PC-3 (cell line): ENCODE data around the gene LMAN1. TPM values are rescaled to one million over a fixed set of nuclear protein-coding genes. Genes with fewer than 3 reads are reported as not detected.

Experiments
- ATAC-seq: fragments of 200-7000 bp; cut with Tn5 transposase; 2 replicates; pipeline ENCODE4 v1.9.1; 2020; ENCODE audit warnings: mild to moderate bottlenecking, moderate library complexity
- BruUV-seq: library from RNA; stranded (reverse); fragments of 400-500 nt; replicated peaks from 2 replicates; lab custom pipeline; 2021; lab: Mats Ljungman, UMichigan
- CTCF ChIA-PET: fragments of 300-600 bp; sonication (Branson Sonifier 250); formaldehyde crosslinking; loops from one replicate; lab custom pipeline; 2022; ENCODE audit warnings: antibody characterized with exemption; lab: Charles Lee
- POLR2A ChIA-PET: fragments of 300-600 bp; sonication (Branson Sonifier 250); formaldehyde crosslinking; loops from one replicate; lab custom pipeline; 2022; ENCODE audit warnings: antibody characterized with exemption; ENCODE audit not compliant: unreplicated experiment; lab: Charles Lee
- DNase-seq: peaks from one replicate; pipeline ENCODE4 v3.0.0-alpha.2; 2015
- H2AFZ ChIP-seq: fragments of 300-600 bp; sonication (generic); 2 replicates; pipeline ENCODE4 v1.6.0; 2016; ENCODE audit warnings: antibody characterized with exemption, low read length
- H3F3A ChIP-seq: fragments of 300-600 bp; sonication (generic); one replicate; pipeline ENCODE4 v1.6.0; 2017; ENCODE audit warnings: antibody characterized with exemption, low read length, control low read depth, mild to moderate bottlenecking; ENCODE audit not compliant: unreplicated experiment
- H3K27ac ChIP-seq: fragments of 300-600 bp; sonication (generic); 2 replicates; pipeline ENCODE4 v1.5.1; 2016; ENCODE audit warnings: mild to moderate bottlenecking, low read length
- H3K27me3 ChIP-seq: fragments of 300-600 bp; sonication (generic); 2 replicates; pipeline ENCODE4 v1.6.1; 2016; ENCODE audit warnings: low read length, mixed read lengths
- H3K36me3 ChIP-seq: fragments of 300-600 bp; sonication (generic); 2 replicates; pipeline ENCODE4 v1.6.1; 2016; ENCODE audit warnings: low read depth, mixed run types, low read length, mixed read lengths
- H3K4me1 ChIP-seq: fragments of 300-600 bp; sonication (generic); 2 replicates; pipeline ENCODE4 v1.5.1; 2016; ENCODE audit warnings: low read length; ENCODE audit not compliant: insufficient read depth
- H3K4me2 ChIP-seq: fragments of 300-600 bp; sonication (generic); 2 replicates; pipeline ENCODE4 v1.6.0; 2016; ENCODE audit warnings: low read length
- H3K4me3 ChIP-seq: fragments of 300-600 bp; sonication (generic); 2 replicates; pipeline ENCODE4 v1.5.1; 2016; ENCODE audit warnings: mild to moderate bottlenecking, low read length, mixed read lengths
- H3K79me2 ChIP-seq: fragments of 300-600 bp; sonication (generic); 2 replicates; pipeline ENCODE4 v1.6.1; 2017; ENCODE audit warnings: low read length, mixed read lengths
- H3K9ac ChIP-seq: fragments of 300-600 bp; sonication (generic); 2 replicates; pipeline ENCODE4 v1.6.0; 2016; ENCODE audit warnings: mild to moderate bottlenecking, low read length
- H3K9me2 ChIP-seq: fragments of 300-600 bp; sonication (generic); replicated peaks from 2 replicates; pipeline ENCODE4 v1.6.1; 2016; ENCODE audit warnings: mixed run types, low read length, mixed read lengths
- H3K9me3 ChIP-seq: fragments of 300-600 bp; sonication (generic); 2 replicates; pipeline ENCODE4 v1.6.1; 2016; ENCODE audit warnings: low read length, mixed read lengths
- H4K20me1 ChIP-seq: fragments of 300-600 bp; sonication (generic); 2 replicates; pipeline ENCODE4 v1.6.1; 2016; ENCODE audit warnings: low read length, mixed read lengths
- CTCF ChIP-seq: fragments of 300-600 bp; sonication (generic); conservative IDR thresholded peaks from 2 replicates; pipeline ENCODE4 v1.5.1; 2017; ENCODE audit warnings: antibody characterized with exemption, low read depth, mild to moderate bottlenecking, low read length
- EZH2 ChIP-seq: fragments of 300-600 bp; sonication (generic); IDR thresholded peaks from one replicate; pipeline ENCODE4 v1.6.1; 2017; ENCODE audit warnings: antibody characterized with exemption, mild to moderate bottlenecking, low read length; ENCODE audit not compliant: unreplicated experiment
- EZH2phosphoT487 ChIP-seq: fragments of 300-600 bp; sonication (generic); IDR thresholded peaks from 2 replicates; pipeline ENCODE4 v1.6.1; 2018; ENCODE audit warnings: mild to moderate bottlenecking, antibody characterized with exemption, low read length, borderline replicate concordance
- intact Hi-C: fragments of 100-400 bp; cut with micrococcal nuclease; formaldehyde crosslinking; loops from 2 replicates; pipeline ENCODE4 v1.9.0; 2023
- total RNA-seq: library from RNA; depleted of rRNA; stranded (reverse); fragments of >200 nt; gene quantifications from 2 replicates; pipeline ENCODE4 v1.2.3, GENCODE V29; 2014

The LMAN1 gene
- total RNA-seq, 1 experiment from 2014 or later, result 126 TPM

- intact Hi-C loops, result no loop called here
Measured at GRCh38 chr18:59360381-59360780, 1.3 kb upstream of the LMAN1 start.

GRCh38 chr18:59359576-59359952 lies 499 bp upstream of the LMAN1 start:
- DNase-seq (no peak), ATAC-seq (peak; percentile 23)
- CTCF ChIA-PET, result interaction anchor here (1.4 kb wide), 1 partner anchor 43 kb away, joined by 4 read pairs; no protein-coding TSS in a partner anchor
- BruUV-seq, result no TSS peak
- Histone ChIP-seq H3K36me3 (peaks cover 14% of the 10 kb centered on the region), H3K4me3 (peak overlapping the region; percentile 95), H3K9ac (peak overlapping the region; percentile 55; the same call in 1 of the 2 replicates), H3K27me3 (no peaks in the 10 kb centered on the region), H3K79me2 (peaks cover 43% of the 10 kb centered on the region), H3K4me1 (peaks cover 20% of the 10 kb centered on the region), H2AFZ (peak overlapping the region; percentile 95), H3K9me2 (no peaks in the 10 kb centered on the region), H4K20me1 (peaks cover 24% of the 10 kb centered on the region; the same call in 1 of the 2 replicates), H3K27ac (no peak overlapping the region), H3F3A (no peaks in the 10 kb centered on the region), H3K9me3 (no peaks in the 10 kb centered on the region), H3K4me2 (peak overlapping the region; percentile 90)
- intact Hi-C loops, result loop anchor here (2.0 kb wide), 1 partner anchor 43 kb away; no protein-coding TSS in a partner anchor
- TF ChIP-seq EZH2 (no peak), EZH2phosphoT487 (no peak), CTCF (no peak)
- POLR2A ChIA-PET, result interaction anchor here (1.0 kb wide), 1 partner anchor 28 kb away, joined by 7 read pairs; no protein-coding TSS in a partner anchor

More at GRCh38 chr18:59360381-59360780, 1.3 kb upstream of the LMAN1 start:
- Histone ChIP-seq H3F3A (no peaks in the 10 kb centered on the region), H3K4me1 (peaks cover 20% of the 10 kb centered on the region), H3K79me2 (peaks cover 39% of the 10 kb centered on the region), H3K9me2 (no peaks in the 10 kb centered on the region), H2AFZ (peak overlapping the region; percentile 95; the same call in 1 of the 2 replicates), H3K4me2 (peak overlapping the region; percentile 90), H3K27ac (no peak overlapping the region), H3K27me3 (no peaks in the 10 kb centered on the region), H3K36me3 (peaks cover 6% of the 10 kb centered on the region; the same call in 1 of the 2 replicates), H3K9me3 (no peaks in the 10 kb centered on the region), H3K4me3 (peak overlapping the region; percentile 95; the same call in 1 of the 2 replicates), H3K9ac (no peak overlapping the region), H4K20me1 (peaks cover 22% of the 10 kb centered on the region; the same call in 1 of the 2 replicates)
- no TSS peak for BruUV-seq
- ChIA-PET POLR2A (no interaction called here), CTCF (interaction anchor here (1.4 kb wide), 1 partner anchor 42 kb away, joined by 4 read pairs; no protein-coding TSS in a partner anchor)
- TF ChIP-seq CTCF, result no peak
- DNase-seq (no peak), ATAC-seq (no peak)

- Histone ChIP-seq H3K36me3 (peaks cover 25% of the 10 kb centered on the region), H3K79me2 (peaks cover 43% of the 10 kb centered on the region), H2AFZ (peak overlapping the region; percentile 95), H3K9me2 (no peaks in the 10 kb centered on the region), H3K9me3 (no peaks in the 10 kb centered on the region), H3K4me2 (peak overlapping the region; percentile 90), H3K27ac (peak overlapping the region; percentile 84), H3K4me1 (peaks cover 20% of the 10 kb centered on the region), H3F3A (no peaks in the 10 kb centered on the region), H4K20me1 (peaks cover 24% of the 10 kb centered on the region; the same call in 1 of the 2 replicates), H3K27me3 (no peaks in the 10 kb centered on the region), H3K9ac (peak overlapping the region; percentile 97), H3K4me3 (peak overlapping the region; percentile 95)
- BruUV-seq, result no TSS peak
- no peak for TF ChIP-seq EZH2
- no peak for TF ChIP-seq EZH2phosphoT487
- TF ChIP-seq CTCF, result no peak
- ChIA-PET CTCF (interaction anchor here (0.7 to 1.1 kb wide), 2 partner anchors 44 to 57 kb away, joined by 3 to 9 read pairs; no protein-coding TSS in a partner anchor), POLR2A (interaction anchor here (0.6 kb wide), 1 partner anchor 44 kb away, joined by 3 read pairs; no protein-coding TSS in a partner anchor)
- DNase-seq, result no peak
- intact Hi-C loops, result loop anchor here (2.0 kb wide), 1 partner anchor 44 kb away; no protein-coding TSS in a partner anchor
- ATAC-seq, result no peak; the same call in 1 of the 2 replicates
Measured at GRCh38 chr18:59358414-59358711, 702 bp downstream of the LMAN1 start.
